GM23338 (cell line): ENCODE data around the gene STOM. TPM values are rescaled to one million over a fixed set of nuclear protein-coding genes. Genes with fewer than 3 reads are reported as not detected.

ENCODE experiments used
- ATAC-seq: fragments of 200-7000 bp; cut with Tn5 transposase; 3 replicates; pipeline ENCODE4 v1.9.1; 2020
- DNase-seq: peaks from one replicate; pipeline ENCODE4 v3.0.0-alpha.2; 2015; ENCODE audit warnings: low spot score
- H2AFZ ChIP-seq: fragments of 200-600 bp; sonication (generic); 2 replicates; pipeline ENCODE4 v1.8.0; 2016; ENCODE audit warnings: antibody characterized with exemption, mild to moderate bottlenecking, moderate library complexity
- H3F3A ChIP-seq: fragments of 200-600 bp; sonication (generic); replicated peaks from 2 replicates; pipeline ENCODE4 v1.8.0; 2017; ENCODE audit warnings: antibody characterized with exemption, mixed run types, low read depth
- H3K27ac ChIP-seq: fragments of 200-600 bp; sonication (generic); 2 replicates; pipeline ENCODE4 v1.6.1; 2016; ENCODE audit warnings: low read depth
- H3K27me3 ChIP-seq: fragments of 200-600 bp; sonication (generic); 2 replicates; pipeline ENCODE4 v1.8.0; 2016; ENCODE audit warnings: mild to moderate bottlenecking, mixed run types, moderate library complexity; ENCODE audit not compliant: insufficient read depth
- H3K36me3 ChIP-seq: fragments of 200-600 bp; sonication (generic); 2 replicates; pipeline ENCODE4 v1.8.0; 2016; ENCODE audit warnings: mild to moderate bottlenecking; ENCODE audit not compliant: insufficient read depth
- H3K4me1 ChIP-seq: fragments of 200-600 bp; sonication (generic); 2 replicates; pipeline ENCODE4 v1.8.0; 2016; ENCODE audit warnings: mild to moderate bottlenecking, moderate library complexity; ENCODE audit not compliant: insufficient read depth
- H3K4me2 ChIP-seq: fragments of 200-600 bp; sonication (generic); 2 replicates; pipeline ENCODE4 v1.7.1; 2017; ENCODE audit warnings: mixed run types
- H3K4me3 ChIP-seq: fragments of 200-600 bp; sonication (generic); 2 replicates; pipeline ENCODE4 v1.6.1; 2016; ENCODE audit warnings: mixed run types
- H3K79me2 ChIP-seq: fragments of 200-600 bp; sonication (generic); replicated peaks from 2 replicates; pipeline ENCODE4 v1.8.0; 2017; ENCODE audit warnings: mild to moderate bottlenecking; ENCODE audit not compliant: insufficient read depth
- H3K9me2 ChIP-seq: fragments of 200-600 bp; sonication (generic); 2 replicates; pipeline ENCODE4 v1.8.0; 2017; ENCODE audit not compliant: insufficient read depth
- H4K20me1 ChIP-seq: fragments of 200-600 bp; sonication (generic); replicated peaks from 2 replicates; pipeline ENCODE4 v1.8.0; 2017; ENCODE audit warnings: mild to moderate bottlenecking; ENCODE audit not compliant: insufficient read depth
- H3K27ac Mint-ChIP-seq: 2 replicates; pipeline ENCODE4 v1.8.0; 2020; ENCODE audit warnings: inconsistent platforms, mild to moderate bottlenecking, moderate library complexity, mixed read lengths
- H3K27me3 Mint-ChIP-seq: 3 replicates; pipeline ENCODE4 v1.8.0; 2022; ENCODE audit warnings: low read depth, mild to moderate bottlenecking, moderate library complexity, mixed read lengths, inconsistent platforms; ENCODE audit not compliant: insufficient read depth, poor library complexity
- H3K36me3 Mint-ChIP-seq: 3 replicates; pipeline ENCODE4 v1.8.0; 2021; ENCODE audit warnings: low read depth, mild to moderate bottlenecking, inconsistent platforms, moderate library complexity, mixed read lengths
- H3K4me1 Mint-ChIP-seq: 3 replicates; pipeline ENCODE4 v1.8.0; 2020; ENCODE audit warnings: mild to moderate bottlenecking, inconsistent platforms, mixed read lengths
- H3K4me3 Mint-ChIP-seq: 3 replicates; pipeline ENCODE4 v1.8.0; 2021; ENCODE audit warnings: moderate library complexity, mild to moderate bottlenecking, inconsistent platforms, mixed read lengths
- H3K9me3 Mint-ChIP-seq: 3 replicates; pipeline ENCODE4 v1.8.0; 2020; ENCODE audit warnings: moderate library complexity, mild to moderate bottlenecking, inconsistent platforms, mixed read lengths
- CREB1 ChIP-seq: fragments of 250-450 bp; sonication (Bioruptor Pico); IDR thresholded peaks from 2 replicates; pipeline ENCODE4 v1.5.0; 2020; ENCODE audit warnings: low read depth, mild to moderate bottlenecking, moderate library complexity
- CTCF ChIP-seq, 2 experiments: fragments of 200-600 bp in 1 of 2; sonication (generic) in 1 of 2; conservative IDR thresholded peaks; 2 replicates each; pipeline versions ENCODE4 v1.5.1 to v1.6.1; 2016 to 2017; ENCODE audit warnings: antibody characterized with exemption in 2 of 2, low read depth in 2 of 2, mild to moderate bottlenecking in 2 of 2, moderate library complexity in 1 of 2
- ETS1 ChIP-seq: IDR thresholded peaks from 2 replicates; pipeline ENCODE4 v1.6.1; 2016; ENCODE audit warnings: antibody characterized with exemption
- EZH2 ChIP-seq: fragments of 200-600 bp; sonication (generic); IDR thresholded peaks from one replicate; pipeline ENCODE4 v1.8.0; 2017; ENCODE audit warnings: antibody characterized with exemption, mild to moderate bottlenecking, low read depth; ENCODE audit not compliant: unreplicated experiment
- EZH2phosphoT487 ChIP-seq: fragments of 200-600 bp; sonication (generic); IDR thresholded peaks from one replicate; pipeline ENCODE4 v1.8.1; 2018; ENCODE audit warnings: antibody characterized with exemption; ENCODE audit not compliant: unreplicated experiment
- JUNB ChIP-seq: IDR thresholded peaks from one replicate; pipeline ENCODE4 v1.6.1; 2016; ENCODE audit warnings: antibody characterized with exemption; ENCODE audit not compliant: unreplicated experiment
- POLR2AphosphoS5 ChIP-seq: IDR thresholded peaks from 2 replicates; pipeline ENCODE4 v1.6.1; 2016; ENCODE audit warnings: antibody characterized with exemption, low read depth
- REST ChIP-seq: IDR thresholded peaks from one replicate; pipeline ENCODE4 v1.6.1; 2018; ENCODE audit warnings: antibody characterized with exemption; ENCODE audit not compliant: unreplicated experiment
- STAT1 ChIP-seq: IDR thresholded peaks from one replicate; pipeline ENCODE4 v1.6.1; 2016; ENCODE audit warnings: antibody characterized with exemption; ENCODE audit not compliant: unreplicated experiment
- ZNF114 ChIP-seq: fragments of 250-450 bp; sonication (Bioruptor Pico); IDR thresholded peaks from 2 replicates; pipeline ENCODE4 v1.5.0; 2020; ENCODE audit warnings: mild to moderate bottlenecking, moderate library complexity
- ZNF331 ChIP-seq: fragments of 250-450 bp; sonication (Bioruptor Pico); IDR thresholded peaks from 2 replicates; pipeline ENCODE4 v1.5.0; 2020; ENCODE audit warnings: low read depth, mild to moderate bottlenecking, moderate library complexity
- ZNF462 ChIP-seq: fragments of 250-450 bp; sonication (Bioruptor Pico); IDR thresholded peaks from 2 replicates; pipeline ENCODE4 v1.5.0; 2020; ENCODE audit warnings: mild to moderate bottlenecking, moderate library complexity
- polyA plus RNA-seq: library from polyadenylated mRNA; unstranded; fragments of >200 nt; fragmentation: Nextera tagmentation; extraction: Ambion mirVana; gene quantifications from 2 replicates; pipeline ENCODE4 v1.2.1, GENCODE V29; 2016
- total RNA-seq: library from RNA; depleted of rRNA; stranded (reverse); fragments of >200 nt; shearing (Covaris generic); gene quantifications from 2 replicates; pipeline ENCODE4 v1.2.3, GENCODE V29; 2014

STOM gene
- total and polyA plus RNA-seq, 2 experiments from 2014 or later = 29.4 to 51.1 TPM

- H3K4me2 ChIP-seq = no peak overlapping the region
- no peaks in the 10 kb centered on the region for H4K20me1 ChIP-seq
- no peak overlapping the region for H3K4me3 ChIP-seq
- Mint-ChIP-seq H3K36me3 (no peaks in the 10 kb centered on the region), H3K27ac (no peak overlapping the region), H3K27me3 (peaks cover 6% of the 10 kb centered on the region), H3K9me3 (no peaks in the 10 kb centered on the region), H3K4me1 (peaks cover 29% of the 10 kb centered on the region), H3K4me3 (no peak overlapping the region)
- H3K9me2 ChIP-seq = no peaks in the 10 kb centered on the region
- H3K4me1 ChIP-seq = peaks cover 10% of the 10 kb centered on the region
- H3K27ac ChIP-seq = no peak overlapping the region
- no peaks in the 10 kb centered on the region for H3K27me3 ChIP-seq
- DNase-seq = no peak
- no peaks in the 10 kb centered on the region for H3F3A ChIP-seq
- TF ChIP-seq STAT1 = no peak
- no peak for TF ChIP-seq EZH2phosphoT487
- no peak for TF ChIP-seq EZH2
- no peak for TF ChIP-seq ZNF114
- no peak for TF ChIP-seq ETS1
- TF ChIP-seq JUNB = no peak
- TF ChIP-seq CTCF (conservative IDR thresholded peaks at IDR 0.05; ENCODE audit: low read depth in 2 of 2) = no peak
- no peak for TF ChIP-seq ZNF462
- TF ChIP-seq POLR2AphosphoS5 = no peak
- no peak for TF ChIP-seq CREB1
- TF ChIP-seq REST = no peak
- TF ChIP-seq ZNF331 (CRISPR knock-in tag) = no peak
- H3K79me2 ChIP-seq = no peaks in the 10 kb centered on the region
- no peak for ATAC-seq
- no peak overlapping the region for H2AFZ ChIP-seq
- no peaks in the 10 kb centered on the region for H3K36me3 ChIP-seq
These were observed 20.3 kb upstream of the STOM start for GRCh38 chr9:121390372-121390771.
